ENCODE results near the gene LILRA2. TPM values are rescaled to one million over a fixed set of nuclear protein-coding genes. Genes with fewer than 3 reads are reported as not detected.

LILRA2 gene
- total RNA-seq, 1 donor from 2014 or later = not detected

DNA sequence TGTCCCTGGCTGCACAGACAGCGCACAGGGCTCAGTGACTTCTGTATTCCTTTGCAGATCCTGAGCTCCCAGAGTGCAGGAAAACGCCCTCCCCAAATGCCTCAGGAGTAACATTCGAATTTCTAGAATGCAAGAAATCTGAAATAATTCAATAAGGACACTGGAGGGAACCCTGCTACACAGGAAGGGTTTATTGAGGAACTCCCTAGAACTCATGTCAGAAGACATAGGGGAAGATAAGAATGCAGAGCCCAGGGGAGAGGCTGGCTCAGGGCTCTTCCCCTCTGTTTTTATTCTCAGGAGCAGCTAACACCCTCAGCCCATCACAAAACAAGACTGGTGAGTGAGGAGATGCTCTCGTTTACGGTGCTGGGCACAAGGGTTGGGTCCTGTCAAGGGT, 26.6 kb downstream of the LILRA2 start:
- DNase-seq (ENCODE audit: low spot score) = no peak

GRCh38 chr19:54606230-54606629, 32.6 kb downstream of the LILRA2 start:
- H3K4me1 Mint-ChIP-seq = no peaks in the 10 kb centered on the region
- peaks cover 32% of the 10 kb centered on the region for H3K9me3 Mint-ChIP-seq
- H3K9me3 ChIP-seq (ENCODE audit: low read depth) = peaks cover 30% of the 10 kb centered on the region

More for the DNA sequence above, 26.6 kb downstream of the LILRA2 start:
- Mint-ChIP-seq H3K27me3 (ENCODE audit: insufficient read depth, low read depth) (no peaks in the 10 kb centered on the region), H3K36me3 (no peaks in the 10 kb centered on the region), H3K9me3 (peaks cover 23% of the 10 kb centered on the region), H3K4me3 (no peak overlapping the region), H3K27ac (no peak overlapping the region), H3K4me1 (no peaks in the 10 kb centered on the region)
- Histone ChIP-seq H2AFZ (replicated peaks) (no peak overlapping the region), H3K36me3 (no peaks in the 10 kb centered on the region), H3K4me3 (no peak overlapping the region), H3K9ac (no peak overlapping the region), H3K27me3 (no peaks in the 10 kb centered on the region), H3K9me3 (ENCODE audit: low read depth) (peaks cover 15% of the 10 kb centered on the region), H4K20me1 (ENCODE audit: low read depth) (no peaks in the 10 kb centered on the region), H3K79me2 (ENCODE audit: low read depth) (no peaks in the 10 kb centered on the region), H3F3A (ENCODE audit: low read depth) (no peaks in the 10 kb centered on the region), H3K4me1 (no peaks in the 10 kb centered on the region), H3K27ac (no peak overlapping the region), H3K4me2 (no peak overlapping the region)
- TF ChIP-seq, protein P1, sequence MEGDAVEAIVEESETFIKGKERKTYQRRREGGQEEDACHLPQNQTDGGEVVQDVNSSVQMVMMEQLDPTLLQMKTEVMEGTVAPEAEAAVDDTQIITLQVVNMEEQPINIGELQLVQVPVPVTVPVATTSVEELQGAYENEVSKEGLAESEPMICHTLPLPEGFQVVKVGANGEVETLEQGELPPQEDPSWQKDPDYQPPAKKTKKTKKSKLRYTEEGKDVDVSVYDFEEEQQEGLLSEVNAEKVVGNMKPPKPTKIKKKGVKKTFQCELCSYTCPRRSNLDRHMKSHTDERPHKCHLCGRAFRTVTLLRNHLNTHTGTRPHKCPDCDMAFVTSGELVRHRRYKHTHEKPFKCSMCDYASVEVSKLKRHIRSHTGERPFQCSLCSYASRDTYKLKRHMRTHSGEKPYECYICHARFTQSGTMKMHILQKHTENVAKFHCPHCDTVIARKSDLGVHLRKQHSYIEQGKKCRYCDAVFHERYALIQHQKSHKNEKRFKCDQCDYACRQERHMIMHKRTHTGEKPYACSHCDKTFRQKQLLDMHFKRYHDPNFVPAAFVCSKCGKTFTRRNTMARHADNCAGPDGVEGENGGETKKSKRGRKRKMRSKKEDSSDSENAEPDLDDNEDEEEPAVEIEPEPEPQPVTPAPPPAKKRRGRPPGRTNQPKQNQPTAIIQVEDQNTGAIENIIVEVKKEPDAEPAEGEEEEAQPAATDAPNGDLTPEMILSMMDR (IDR thresholded peaks at IDR 0.05) = no peak
- TF ChIP-seq EZH2phosphoT487 (IDR thresholded peaks at IDR 0.05) (no peak), EZH2 (IDR thresholded peaks at IDR 0.05) (no peak)

GRCh38 chr19:54606891-54607784, 33.5 kb downstream of the LILRA2 start:
- Histone ChIP-seq H3K4me2 (no peak overlapping the region), H3K27ac (no peak overlapping the region), H4K20me1 (ENCODE audit: low read depth) (no peaks in the 10 kb centered on the region), H3K9me3 (ENCODE audit: low read depth) (peaks cover 30% of the 10 kb centered on the region), H3K36me3 (no peaks in the 10 kb centered on the region), H3K79me2 (ENCODE audit: low read depth) (no peaks in the 10 kb centered on the region), H3F3A (ENCODE audit: low read depth) (no peaks in the 10 kb centered on the region), H2AFZ (replicated peaks) (no peak overlapping the region), H3K27me3 (no peaks in the 10 kb centered on the region), H3K4me1 (no peaks in the 10 kb centered on the region), H3K4me3 (no peak overlapping the region), H3K9ac (no peak overlapping the region)
- Mint-ChIP-seq H3K27me3 (ENCODE audit: insufficient read depth, low read depth) (no peaks in the 10 kb centered on the region), H3K9me3 (peaks cover 31% of the 10 kb centered on the region), H3K27ac (no peak overlapping the region), H3K36me3 (no peaks in the 10 kb centered on the region), H3K4me1 (no peaks in the 10 kb centered on the region), H3K4me3 (no peak overlapping the region)
- TF ChIP-seq EZH2phosphoT487 (IDR thresholded peaks at IDR 0.05) (no peak), EZH2 (IDR thresholded peaks at IDR 0.05) (no peak)
- TF ChIP-seq, protein P1 (IDR thresholded peaks at IDR 0.05) = no peak
- no peak for DNase-seq (ENCODE audit: low spot score)

More at GRCh38 chr19:54606230-54606629, 32.6 kb downstream of the LILRA2 start:
- Histone ChIP-seq H3K79me2 (ENCODE audit: low read depth) (no peaks in the 10 kb centered on the region), H4K20me1 (ENCODE audit: low read depth) (no peaks in the 10 kb centered on the region), H3K27ac (no peak overlapping the region), H3K4me2 (no peak overlapping the region), H3F3A (ENCODE audit: low read depth) (no peaks in the 10 kb centered on the region), H3K36me3 (no peaks in the 10 kb centered on the region), H3K4me3 (no peak overlapping the region), H3K4me1 (no peaks in the 10 kb centered on the region), H2AFZ (replicated peaks) (no peak overlapping the region), H3K27me3 (no peaks in the 10 kb centered on the region), H3K9ac (no peak overlapping the region)
- no peak overlapping the region for H3K27ac Mint-ChIP-seq
- no peaks in the 10 kb centered on the region for H3K36me3 Mint-ChIP-seq
- H3K4me3 Mint-ChIP-seq = no peak overlapping the region
- TF ChIP-seq, protein P1 (IDR thresholded peaks at IDR 0.05) = no peak
- TF ChIP-seq EZH2 (IDR thresholded peaks at IDR 0.05) = no peak
- no peak for TF ChIP-seq EZH2phosphoT487 (IDR thresholded peaks at IDR 0.05)
- no peak for DNase-seq (ENCODE audit: low spot score)
- H3K27me3 Mint-ChIP-seq (ENCODE audit: insufficient read depth, low read depth) = no peaks in the 10 kb centered on the region
